Subcutaneous abdominal adipose tissue (tissue), 5 donors: Measurements from ENCODE around the gene MANBA.

Experiments used
- H3K27ac ChIP-seq: one replicate; pipeline ENCODE4 v1.7.0; 2013; ENCODE audit warnings: low read depth, mild to moderate bottlenecking, inconsistent platforms, low read length, moderate library complexity
- H3K27me3 ChIP-seq, 5 donors: one replicate each; pipeline ENCODE4 v1.7.0; 2013; ENCODE audit warnings: low read length in 5 of 5, inconsistent platforms in 1 of 5; ENCODE audit not compliant: control insufficient read depth in 5 of 5, insufficient read depth in 4 of 5
- H3K36me3 ChIP-seq, 5 donors: one replicate each; pipeline ENCODE4 v1.7.0; 2013; ENCODE audit warnings: low read length in 5 of 5; ENCODE audit not compliant: control insufficient read depth in 5 of 5, insufficient read depth in 5 of 5
- H3K4me1 ChIP-seq, 5 donors: one replicate each; pipeline ENCODE4 v1.7.0; 2013; ENCODE audit warnings: low read length in 5 of 5, mild to moderate bottlenecking in 3 of 5, moderate library complexity in 1 of 5; ENCODE audit not compliant: control insufficient read depth in 5 of 5, insufficient read depth in 5 of 5
- H3K4me3 ChIP-seq, 5 donors: one replicate each; pipeline ENCODE4 v1.7.0; 2013; ENCODE audit warnings: low read length in 5 of 5, low read depth in 1 of 5
- H3K9ac ChIP-seq, 5 donors: one replicate each; pipeline ENCODE4 v1.7.0; 2013; ENCODE audit warnings: low read length in 5 of 5, mild to moderate bottlenecking in 4 of 5, moderate library complexity in 3 of 5
- H3K9me3 ChIP-seq, 5 donors: one replicate each; pipeline ENCODE4 v1.7.0; 2013; ENCODE audit warnings: low read length in 5 of 5; ENCODE audit not compliant: control insufficient read depth in 5 of 5
- donor health status: healthy.
- donor health status: healthy.
- donor health status: healthy.
- donor health status: healthy.
- donor health status: healthy.

The MANBA gene

GRCh38 chr4:102663073-102663472, 97.7 kb downstream of the MANBA start:
- Histone ChIP-seq H3K4me1 (no peaks in the 10 kb centered on the region), H3K27ac (no peak overlapping the region), H3K9me3 (no peaks in the 10 kb centered on the region), H3K36me3 (peaks cover 3 to 39% (median 24%) of the 10 kb centered on the region in 5 donors), H3K27me3 (no peaks in the 10 kb centered on the region), H3K9ac (no peak overlapping the region), H3K4me3 (no peak overlapping the region)

- Histone ChIP-seq H3K36me3 (peaks cover 0 to 19% (median 7%) of the 10 kb centered on the region in 5 donors), H3K9me3 (no peaks in the 10 kb centered on the region), H3K27me3 (no peaks in the 10 kb centered on the region), H3K4me1 (no peaks in the 10 kb centered on the region), H3K27ac (no peak overlapping the region), H3K9ac (no peak overlapping the region), H3K4me3 (no peak overlapping the region)
Observed at GRCh38 chr4:102657206-102657605, 103.6 kb downstream of the MANBA start.

- H3K27me3 ChIP-seq = no peaks in the 10 kb centered on the region
- no peaks in the 10 kb centered on the region for H3K9me3 ChIP-seq
- H3K4me3 ChIP-seq = no peak overlapping the region
- H3K27ac ChIP-seq = no peak overlapping the region
- H3K9ac ChIP-seq = no peak overlapping the region
- peaks cover 12 to 36% (median 21%) of the 10 kb centered on the region in 5 donors for H3K36me3 ChIP-seq
- H3K4me1 ChIP-seq = peaks cover 0 to 5% (median 0%) of the 10 kb centered on the region in 5 donors
Observed at GRCh38 chr4:102647117-102647516, 113.7 kb downstream of the MANBA start.

GRCh38 chr4:102642631-102643298, 118.0 kb downstream of the MANBA start:
- H3K9ac ChIP-seq = no peak overlapping the region
- no peak overlapping the region for H3K27ac ChIP-seq
- no peaks in the 10 kb centered on the region for H3K27me3 ChIP-seq
- H3K4me3 ChIP-seq = peak overlapping the region in 1 of 5 donors; percentile 13
- H3K36me3 ChIP-seq = peaks cover 2 to 23% (median 13%) of the 10 kb centered on the region in 5 donors
- no peaks in the 10 kb centered on the region for H3K9me3 ChIP-seq
- peaks cover 0 to 5% (median 0%) of the 10 kb centered on the region in 5 donors for H3K4me1 ChIP-seq

GRCh38 chr4:102641793-102642192, 119.0 kb downstream of the MANBA start:
- no peaks in the 10 kb centered on the region for H3K9me3 ChIP-seq
- H3K27ac ChIP-seq = no peak overlapping the region
- H3K4me1 ChIP-seq = peaks cover 0 to 5% (median 0%) of the 10 kb centered on the region in 5 donors
- H3K4me3 ChIP-seq = no peak overlapping the region
- H3K9ac ChIP-seq = no peak overlapping the region
- H3K27me3 ChIP-seq = no peaks in the 10 kb centered on the region
- H3K36me3 ChIP-seq = peaks cover 3 to 32% (median 13%) of the 10 kb centered on the region in 5 donors

GRCh38 chr4:102640669-102641068, 120.1 kb downstream of the MANBA start:
- Histone ChIP-seq H3K4me3 (no peak overlapping the region), H3K9ac (no peak overlapping the region), H3K9me3 (no peaks in the 10 kb centered on the region), H3K27me3 (no peaks in the 10 kb centered on the region), H3K36me3 (peaks cover 4 to 38% (median 15%) of the 10 kb centered on the region in 5 donors), H3K27ac (no peak overlapping the region), H3K4me1 (peaks cover 0 to 5% (median 0%) of the 10 kb centered on the region in 5 donors)

- H3K27ac ChIP-seq = no peak overlapping the region
- no peaks in the 10 kb centered on the region for H3K9me3 ChIP-seq
- no peak overlapping the region for H3K9ac ChIP-seq
- H3K27me3 ChIP-seq = no peaks in the 10 kb centered on the region
- peaks cover 0 to 43% (median 17%) of the 10 kb centered on the region in 5 donors for H3K36me3 ChIP-seq
- H3K4me3 ChIP-seq = no peak overlapping the region
- peaks cover 0 to 5% (median 0%) of the 10 kb centered on the region in 5 donors for H3K4me1 ChIP-seq
Observed at GRCh38 chr4:102639598-102639997, 121.2 kb downstream of the MANBA start.

- Histone ChIP-seq H3K4me3 (no peak overlapping the region), H3K27ac (no peak overlapping the region), H3K27me3 (no peaks in the 10 kb centered on the region), H3K4me1 (peaks cover 0 to 5% (median 0%) of the 10 kb centered on the region in 5 donors), H3K36me3 (peaks cover 0 to 50% (median 21%) of the 10 kb centered on the region in 5 donors), H3K9ac (no peak overlapping the region), H3K9me3 (no peaks in the 10 kb centered on the region)
Observed at GRCh38 chr4:102638621-102639020, 122.1 kb downstream of the MANBA start.

- peaks cover 0 to 58% (median 21%) of the 10 kb centered on the region in 5 donors for H3K36me3 ChIP-seq
- no peak overlapping the region for H3K27ac ChIP-seq
- H3K9me3 ChIP-seq = no peaks in the 10 kb centered on the region
- no peaks in the 10 kb centered on the region for H3K4me1 ChIP-seq
- H3K9ac ChIP-seq = no peak overlapping the region
- H3K27me3 ChIP-seq = no peaks in the 10 kb centered on the region
- no peak overlapping the region for H3K4me3 ChIP-seq
Observed at GRCh38 chr4:102637391-102637790, 123.4 kb downstream of the MANBA start.

GRCh38 chr4:102633100-102633499, 127.7 kb downstream of the MANBA start:
- H3K27ac ChIP-seq = no peak overlapping the region
- H3K27me3 ChIP-seq = no peaks in the 10 kb centered on the region
- no peak overlapping the region for H3K4me3 ChIP-seq
- H3K36me3 ChIP-seq = peaks cover 11 to 56% (median 21%) of the 10 kb centered on the region in 5 donors
- H3K4me1 ChIP-seq = no peaks in the 10 kb centered on the region
- no peak overlapping the region for H3K9ac ChIP-seq
- H3K9me3 ChIP-seq = no peaks in the 10 kb centered on the region
